Cardiac fibroblast (primary cell): ENCODE measurements around the gene STRBP.

Experiments used
- DNase-seq, 2 donors: peaks; one replicate each; pipeline versions ENCODE4 v3.0.0 to v3.0.0-alpha.2; 2010; ENCODE audit warnings: low read depth in 2 of 2
- H3K4me3 ChIP-seq, 2 donors: replicated peaks in 1 of 2; 1 replicate in 1 of 2; 2 replicates in 1 of 2; pipeline ENCODE4 v1.5.1; 2011; ENCODE audit warnings: low read depth in 2 of 2, low read length in 2 of 2, mild to moderate bottlenecking in 2 of 2, moderate library complexity in 1 of 2
- TF ChIP-seq, protein P1 (sequence below): IDR thresholded peaks from one replicate; pipeline ENCODE4 v1.5.1; 2011; ENCODE audit warnings: low read depth, mild to moderate bottlenecking, low read length, inconsistent platforms

STRBP gene

DNA sequence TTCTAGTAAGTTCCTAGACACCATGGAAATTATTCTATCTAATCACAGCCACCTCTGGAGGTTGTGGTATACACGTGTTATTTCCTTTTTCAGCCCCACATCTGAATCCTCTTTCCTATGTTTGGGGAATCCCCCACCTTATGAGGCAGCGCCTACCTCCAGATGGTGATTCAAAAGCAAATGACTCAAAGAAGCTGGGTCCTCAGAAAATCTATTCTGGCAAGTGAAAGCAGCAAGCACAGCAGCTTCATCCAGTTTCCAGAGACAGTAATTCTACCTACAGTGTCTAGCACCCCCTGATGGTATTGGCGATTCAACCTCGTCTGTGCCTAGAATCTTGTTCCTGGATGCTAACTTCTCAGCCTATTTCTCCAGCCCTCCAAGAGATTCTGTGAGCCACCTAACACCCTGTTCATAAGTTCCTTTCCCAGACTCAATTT lies 43.0 kb downstream of the STRBP start:
- H3K4me3 ChIP-seq, result no peak overlapping the region

DNA sequence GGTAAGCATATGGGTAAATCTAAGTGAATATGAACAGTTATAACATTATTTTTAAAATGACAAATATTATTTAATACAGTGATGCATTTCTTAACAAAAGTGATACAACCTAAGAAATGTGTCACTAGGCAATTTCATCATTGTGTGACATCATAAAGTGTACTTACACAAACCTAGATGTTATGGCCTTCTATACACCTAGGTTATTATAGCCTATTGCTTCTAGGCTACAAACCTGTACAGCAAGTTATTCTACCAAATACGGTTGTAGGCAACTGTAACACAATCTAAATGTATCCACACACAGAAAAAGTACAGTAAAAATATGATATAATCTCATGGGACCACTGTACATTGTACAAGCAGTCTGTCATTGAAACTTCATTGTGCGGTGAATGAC lies 48.3 kb downstream of the STRBP start:
- no peak for DNase-seq
- TF ChIP-seq, protein P1, sequence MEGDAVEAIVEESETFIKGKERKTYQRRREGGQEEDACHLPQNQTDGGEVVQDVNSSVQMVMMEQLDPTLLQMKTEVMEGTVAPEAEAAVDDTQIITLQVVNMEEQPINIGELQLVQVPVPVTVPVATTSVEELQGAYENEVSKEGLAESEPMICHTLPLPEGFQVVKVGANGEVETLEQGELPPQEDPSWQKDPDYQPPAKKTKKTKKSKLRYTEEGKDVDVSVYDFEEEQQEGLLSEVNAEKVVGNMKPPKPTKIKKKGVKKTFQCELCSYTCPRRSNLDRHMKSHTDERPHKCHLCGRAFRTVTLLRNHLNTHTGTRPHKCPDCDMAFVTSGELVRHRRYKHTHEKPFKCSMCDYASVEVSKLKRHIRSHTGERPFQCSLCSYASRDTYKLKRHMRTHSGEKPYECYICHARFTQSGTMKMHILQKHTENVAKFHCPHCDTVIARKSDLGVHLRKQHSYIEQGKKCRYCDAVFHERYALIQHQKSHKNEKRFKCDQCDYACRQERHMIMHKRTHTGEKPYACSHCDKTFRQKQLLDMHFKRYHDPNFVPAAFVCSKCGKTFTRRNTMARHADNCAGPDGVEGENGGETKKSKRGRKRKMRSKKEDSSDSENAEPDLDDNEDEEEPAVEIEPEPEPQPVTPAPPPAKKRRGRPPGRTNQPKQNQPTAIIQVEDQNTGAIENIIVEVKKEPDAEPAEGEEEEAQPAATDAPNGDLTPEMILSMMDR, result no peak
- H3K4me3 ChIP-seq, result no peak overlapping the region

More for the DNA sequence above, 43.0 kb downstream of the STRBP start:
- TF ChIP-seq, protein P1, result peak; percentile 54
- peak; percentile 64 to 86 for DNase-seq

DNA sequence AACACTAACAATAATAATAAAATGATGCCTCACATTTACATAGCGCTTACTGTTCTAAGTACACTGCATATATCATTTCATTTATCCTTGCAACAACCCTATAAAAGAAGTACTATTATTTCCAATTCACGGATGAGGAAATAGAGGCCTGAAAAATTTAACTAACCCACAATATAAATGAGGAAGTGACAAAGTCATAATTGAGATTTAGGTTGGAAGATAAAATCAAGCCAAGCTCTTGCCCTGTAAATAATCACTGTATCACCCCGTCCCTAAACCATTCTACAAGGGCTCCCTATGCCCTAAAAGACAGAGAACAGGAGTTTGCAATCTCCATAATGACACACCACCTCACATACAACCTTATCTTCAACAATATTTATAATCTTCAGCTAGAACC lies 49.6 kb downstream of the STRBP start:
- DNase-seq, result no peak
- H3K4me3 ChIP-seq, result no peak overlapping the region
- TF ChIP-seq, protein P1, result no peak

DNA sequence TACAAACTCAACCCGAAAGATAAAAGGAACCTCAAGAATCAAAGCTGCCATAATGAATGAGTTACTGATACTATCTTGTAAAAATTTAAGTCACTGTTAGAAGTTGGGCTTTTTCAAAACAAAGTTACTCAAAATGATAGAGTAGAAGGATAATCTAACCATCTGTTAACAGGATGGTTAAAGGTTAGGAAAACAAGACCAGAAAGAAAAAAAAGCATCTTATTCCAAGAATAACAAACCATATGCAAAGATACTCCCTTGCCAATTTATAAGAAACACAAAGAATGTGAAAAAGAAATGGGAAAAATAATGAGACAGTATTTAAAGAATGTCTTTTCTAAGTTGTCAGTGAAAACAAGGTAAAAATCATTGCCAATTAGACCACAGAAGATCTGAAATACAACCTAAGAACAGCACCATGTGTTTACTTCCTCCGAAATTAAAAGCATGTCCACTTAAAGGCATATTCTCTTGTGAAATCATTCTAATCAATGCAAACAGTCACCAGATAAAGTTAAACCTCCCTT lies 51.2 kb downstream of the STRBP start:
- TF ChIP-seq, protein P1, result no peak
- DNase-seq, result peak; percentile 8 to 25
- no peak overlapping the region for H3K4me3 ChIP-seq

DNA sequence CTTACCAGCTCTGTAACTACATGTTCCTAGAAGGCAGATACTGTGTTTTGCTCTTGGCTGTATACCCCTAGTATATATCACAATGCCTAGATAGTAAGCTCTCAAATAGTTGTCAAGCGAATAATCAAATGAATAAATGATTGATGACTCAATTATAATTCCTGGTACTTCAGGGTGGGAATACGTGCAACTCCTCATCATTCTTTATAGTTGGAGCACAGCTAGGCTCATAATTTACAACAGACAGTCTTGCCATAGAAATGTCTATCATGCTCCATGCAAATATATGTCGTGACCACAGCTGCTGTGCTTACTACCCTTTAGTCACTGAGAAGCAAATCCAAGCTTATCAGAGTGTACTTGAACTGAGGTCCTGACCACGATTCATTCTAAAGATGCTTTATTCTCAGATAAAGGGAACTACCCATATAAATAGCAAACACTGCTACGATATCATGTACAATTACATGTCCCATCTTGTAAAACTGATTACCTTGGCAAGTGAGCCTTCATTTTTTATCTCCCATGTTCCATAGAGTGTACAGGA lies 52.1 kb downstream of the STRBP start:
- no peak for DNase-seq
- H3K4me3 ChIP-seq, result no peak overlapping the region
- TF ChIP-seq, protein P1, result no peak

DNA sequence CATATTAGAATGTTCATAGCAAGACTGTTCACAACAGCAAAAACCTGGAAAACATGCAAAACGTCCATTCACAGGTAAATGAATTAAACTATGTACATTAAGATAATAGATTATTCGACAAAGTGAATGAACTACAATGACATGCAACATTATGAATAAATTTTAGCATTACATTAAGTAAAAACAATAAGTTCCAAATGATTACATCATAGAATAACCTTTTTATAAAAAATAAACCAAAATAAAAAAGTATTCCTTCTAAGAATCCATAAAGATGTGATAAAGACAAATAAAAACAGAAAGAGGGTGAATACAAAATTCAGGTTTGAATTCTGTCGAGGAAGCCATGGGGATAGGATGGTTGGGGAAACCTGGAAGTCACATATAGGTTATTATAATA lies 57.3 kb downstream of the STRBP start:
- H3K4me3 ChIP-seq, result no peak overlapping the region
- no peak for DNase-seq
- TF ChIP-seq, protein P1, result no peak
